Astrocyte (in vitro differentiated cells and primary cell): ENCODE results near the gene ACYP2.

Experiments
- CTCF ChIP-seq: IDR thresholded peaks from 2 replicates; pipeline ENCODE4 v1.5.1; 2011; ENCODE audit warnings: low read depth, mild to moderate bottlenecking, inconsistent platforms, low read length, moderate library complexity; ENCODE audit not compliant: insufficient read depth
- EZH2 ChIP-seq: IDR thresholded peaks from 2 replicates; pipeline ENCODE4 v1.6.1; 2012; ENCODE audit warnings: mild to moderate bottlenecking, low read length, inconsistent platforms; ENCODE audit not compliant: insufficient read depth

DNA sequence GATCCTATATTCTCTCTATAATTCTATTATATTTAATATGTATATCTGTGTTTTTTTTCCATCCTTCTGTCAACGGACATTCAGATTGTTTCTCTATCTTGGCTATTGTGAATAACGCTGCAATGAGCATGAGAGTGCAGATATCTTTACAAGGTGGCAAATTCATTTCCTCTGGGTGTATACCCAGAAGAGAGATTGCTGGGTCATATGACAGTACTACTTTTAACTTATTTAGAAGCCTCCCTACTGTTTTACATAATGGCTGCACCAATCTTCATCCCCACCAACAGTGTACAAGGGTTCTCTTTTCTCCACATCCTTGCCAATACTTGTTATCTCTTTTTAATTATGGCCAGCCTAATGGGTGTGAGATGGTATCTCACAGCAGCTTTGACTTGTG, 74.1 kb downstream of the ACYP2 start:
- TF ChIP-seq CTCF (no peak), EZH2 (no peak)
